Gastroesophageal sphincter (tissue), 3 donors: Measurements from ENCODE around the gene ASIC4.

Experiments used
- CTCF ChIP-seq, 4 experiments: fragments of 200-600 bp in 2 of 4; fragments of 450-650 bp in 2 of 4; sonication (generic) in 1 of 4; IDR thresholded peaks; one replicate each; pipeline ENCODE4 v1.5.1; 2017 to 2019; ENCODE audit warnings: antibody characterized with exemption in 4 of 4, mild to moderate bottlenecking in 2 of 4, moderate library complexity in 2 of 4
- EP300 ChIP-seq: sonication (generic); formaldehyde crosslinking; IDR thresholded peaks from one replicate; pipeline ENCODE4 v1.6.1; 2017; ENCODE audit warnings: antibody characterized with exemption, mild to moderate bottlenecking
- POLR2A ChIP-seq, 2 donors: fragments of 450-650 bp; IDR thresholded peaks; one replicate each; pipeline ENCODE4 v1.6.1; 2017; ENCODE audit warnings: antibody characterized with exemption in 2 of 2, mild to moderate bottlenecking in 2 of 2, moderate library complexity in 1 of 2
- POLR2AphosphoS5 ChIP-seq: sonication (generic); formaldehyde crosslinking; IDR thresholded peaks from one replicate; pipeline ENCODE4 v1.6.1; 2017; ENCODE audit warnings: antibody characterized with exemption

- TF ChIP-seq CTCF (IDR thresholded peaks at IDR 0.05), result peak in 3 of 4 experiments; percentile 32 to 83 (median 42)
- no peak for TF ChIP-seq POLR2A (IDR thresholded peaks at IDR 0.05)
- no peak for TF ChIP-seq POLR2AphosphoS5
- no peak for TF ChIP-seq EP300
These were observed 46.0 kb downstream of the ASIC4 start for GRCh38 chr2:219560037-219560892.
